ENCODE measurements around the gene TTC39A. TPM values are rescaled to one million over a fixed set of nuclear protein-coding genes. Genes with fewer than 3 reads are reported as not detected.

Gene TTC39A
- total RNA-seq, 1 experiment from 2014 or later: 15.4 TPM

DNA sequence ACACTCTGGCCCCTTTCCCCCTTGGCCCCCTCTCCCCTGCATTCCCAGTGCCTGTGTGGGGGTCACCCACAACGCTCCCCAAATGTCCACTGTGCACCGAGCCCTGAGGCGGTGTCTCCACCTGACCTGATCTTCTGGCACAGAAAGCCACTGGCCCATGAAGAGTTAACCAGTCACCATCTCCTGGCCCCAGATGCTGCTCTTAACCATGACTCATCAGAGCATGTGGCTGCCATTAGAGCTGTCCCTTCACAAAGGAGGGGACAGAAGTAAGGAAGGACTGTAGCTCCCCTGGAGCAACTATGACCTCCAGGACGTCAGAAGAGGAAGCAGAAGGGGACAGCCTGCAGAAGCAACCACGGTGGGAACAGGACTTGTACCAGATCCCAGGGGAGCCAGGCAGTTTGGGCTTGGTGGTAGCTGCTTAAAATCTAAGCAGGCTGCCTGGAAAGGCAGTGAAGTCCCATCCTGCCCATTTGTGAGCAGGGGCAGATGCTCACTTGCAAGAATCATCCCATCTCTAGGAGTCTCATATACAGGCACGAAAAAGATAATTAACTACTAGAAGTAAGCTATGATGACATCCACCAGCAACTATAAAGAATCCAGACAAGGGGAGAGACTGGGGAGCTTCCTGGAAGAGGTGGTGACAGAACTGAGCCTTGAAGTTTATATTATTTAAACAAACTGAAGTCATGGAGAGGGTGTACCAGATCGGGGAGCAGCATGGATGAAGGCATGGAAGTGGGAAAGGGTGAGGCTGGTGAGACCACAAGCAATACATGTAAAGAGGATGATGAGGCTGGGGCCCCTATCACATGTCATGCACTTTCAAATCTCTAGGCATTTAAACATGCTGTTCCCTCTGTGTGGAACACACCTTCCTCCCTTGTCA is 1.1 kb upstream of the TTC39A start:
- Histone ChIP-seq H3K4me1 (ENCODE audit: control insufficient read depth in 1 of 2, insufficient read depth in 2 of 2, low read length in 2 of 2) (peaks cover 25 to 63% of the 10 kb centered on the region in 2 experiments), H3K79me2 (ENCODE audit: insufficient read depth, low read length) (no peaks in the 10 kb centered on the region), H3K9ac (ENCODE audit: low read length) (peak overlapping the region; percentile 80), H3K4me3 (replicated peaks in 1 of 2; ENCODE audit: low read depth in 1 of 2, low read length in 2 of 2) (peak overlapping the region; percentile 61 to 80), H3K4me2 (ENCODE audit: low read length) (peak overlapping the region; percentile 100), H3K36me3 (ENCODE audit: control insufficient read depth in 1 of 2, insufficient read depth in 2 of 2, low read length in 2 of 2) (no peaks in the 10 kb centered on the region), H3K27ac (ENCODE audit: low read depth, low read length) (peak overlapping the region; percentile 52), H3K9me2 (ENCODE audit: insufficient read depth) (no peaks in the 10 kb centered on the region), H3K9me3 (ENCODE audit: control insufficient read depth in 1 of 2, insufficient read depth in 1 of 2, low read depth in 1 of 2, low read length in 2 of 2) (no peaks in the 10 kb centered on the region), H4K20me1 (ENCODE audit: insufficient read depth) (no peaks in the 10 kb centered on the region), H3K27me3 (ENCODE audit: insufficient read depth, low read length) (no peaks in the 10 kb centered on the region), H2AFZ (ENCODE audit: low read depth, low read length, poor library complexity, severe bottlenecking) (peak overlapping the region; percentile 52)
- RAD21 ChIA-PET (ENCODE audit: low non-redundant PET in 1 of 2, low total read pairs in 2 of 2, uncharacterized antibody in 2 of 2, unreplicated experiment in 2 of 2): no interaction called here
- peak; percentile 55 for DNase-seq (ENCODE audit: low read depth, low spot score)
- TSS peak; percentile 52 for BruUV-seq (replicated peaks)
- POLR2A ChIA-PET: interaction anchor here (1.0 to 1.3 kb wide), 3 partner anchors 13 to 188 kb away, joined by 3 read pairs; partner anchors contain the start of gene EPS15
- CTCF ChIA-PET: interaction anchor here (0.9 kb wide), 1 partner anchor 139 kb away, joined by 3 read pairs; no protein-coding TSS in a partner anchor
- intact Hi-C loops (cut with micrococcal nuclease): no loop called here
- peak; percentile 77 for ATAC-seq
- TF ChIP-seq CEBPB (IDR thresholded peaks at IDR 0.05; ENCODE audit: low read depth): no peak
- peak; percentile 42 for TF ChIP-seq POLR2A (IDR thresholded peaks at IDR 0.05; ENCODE audit: borderline replicate concordance, extremely low read depth, insufficient read depth, insufficient read length)
- TF ChIP-seq, protein P1, sequence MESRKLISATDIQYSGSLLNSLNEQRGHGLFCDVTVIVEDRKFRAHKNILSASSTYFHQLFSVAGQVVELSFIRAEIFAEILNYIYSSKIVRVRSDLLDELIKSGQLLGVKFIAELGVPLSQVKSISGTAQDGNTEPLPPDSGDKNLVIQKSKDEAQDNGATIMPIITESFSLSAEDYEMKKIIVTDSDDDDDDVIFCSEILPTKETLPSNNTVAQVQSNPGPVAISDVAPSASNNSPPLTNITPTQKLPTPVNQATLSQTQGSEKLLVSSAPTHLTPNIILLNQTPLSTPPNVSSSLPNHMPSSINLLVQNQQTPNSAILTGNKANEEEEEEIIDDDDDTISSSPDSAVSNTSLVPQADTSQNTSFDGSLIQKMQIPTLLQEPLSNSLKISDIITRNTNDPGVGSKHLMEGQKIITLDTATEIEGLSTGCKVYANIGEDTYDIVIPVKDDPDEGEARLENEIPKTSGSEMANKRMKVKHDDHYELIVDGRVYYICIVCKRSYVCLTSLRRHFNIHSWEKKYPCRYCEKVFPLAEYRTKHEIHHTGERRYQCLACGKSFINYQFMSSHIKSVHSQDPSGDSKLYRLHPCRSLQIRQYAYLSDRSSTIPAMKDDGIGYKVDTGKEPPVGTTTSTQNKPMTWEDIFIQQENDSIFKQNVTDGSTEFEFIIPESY (IDR thresholded peaks at IDR 0.05; ENCODE audit: extremely low read depth, insufficient replicate concordance, low read length): peak; percentile 7
- peak; percentile 89 for TF ChIP-seq JUND (IDR thresholded peaks at IDR 0.05)
- peak; percentile 87 for TF ChIP-seq FOSL1 (IDR thresholded peaks at IDR 0.05; ENCODE audit: low read depth)
- peak; percentile 86 for TF ChIP-seq YY1 (IDR thresholded peaks at IDR 0.05; ENCODE audit: extremely low read depth, insufficient replicate concordance, low read depth, low read length)
- TF ChIP-seq ZFX (IDR thresholded peaks at IDR 0.05): no peak
- TF ChIP-seq CBX3 (IDR thresholded peaks at IDR 0.05; ENCODE audit: low read depth): peak; percentile 84
- TF ChIP-seq, protein P2, sequence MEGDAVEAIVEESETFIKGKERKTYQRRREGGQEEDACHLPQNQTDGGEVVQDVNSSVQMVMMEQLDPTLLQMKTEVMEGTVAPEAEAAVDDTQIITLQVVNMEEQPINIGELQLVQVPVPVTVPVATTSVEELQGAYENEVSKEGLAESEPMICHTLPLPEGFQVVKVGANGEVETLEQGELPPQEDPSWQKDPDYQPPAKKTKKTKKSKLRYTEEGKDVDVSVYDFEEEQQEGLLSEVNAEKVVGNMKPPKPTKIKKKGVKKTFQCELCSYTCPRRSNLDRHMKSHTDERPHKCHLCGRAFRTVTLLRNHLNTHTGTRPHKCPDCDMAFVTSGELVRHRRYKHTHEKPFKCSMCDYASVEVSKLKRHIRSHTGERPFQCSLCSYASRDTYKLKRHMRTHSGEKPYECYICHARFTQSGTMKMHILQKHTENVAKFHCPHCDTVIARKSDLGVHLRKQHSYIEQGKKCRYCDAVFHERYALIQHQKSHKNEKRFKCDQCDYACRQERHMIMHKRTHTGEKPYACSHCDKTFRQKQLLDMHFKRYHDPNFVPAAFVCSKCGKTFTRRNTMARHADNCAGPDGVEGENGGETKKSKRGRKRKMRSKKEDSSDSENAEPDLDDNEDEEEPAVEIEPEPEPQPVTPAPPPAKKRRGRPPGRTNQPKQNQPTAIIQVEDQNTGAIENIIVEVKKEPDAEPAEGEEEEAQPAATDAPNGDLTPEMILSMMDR (IDR thresholded peaks at IDR 0.05 in 2 of 3, conservative IDR thresholded peaks at IDR 0.05 in 1 of 3; ENCODE audit: borderline replicate concordance in 1 of 3, insufficient read depth in 1 of 3, low read depth in 2 of 3, low read length in 2 of 3): no peak
- peak; percentile 54; the same call in 1 of the 2 replicates for TF ChIP-seq SIN3A (IDR thresholded peaks at IDR 0.05; ENCODE audit: low read depth)
- TF ChIP-seq TCF7L2 (IDR thresholded peaks at IDR 0.05; ENCODE audit: borderline replicate concordance, extremely low read depth, insufficient read depth, insufficient read length): no peak
- no peak for TF ChIP-seq EZH2phosphoT487 (IDR thresholded peaks at IDR 0.05; ENCODE audit: borderline replicate concordance)
- TF ChIP-seq, protein P3, sequence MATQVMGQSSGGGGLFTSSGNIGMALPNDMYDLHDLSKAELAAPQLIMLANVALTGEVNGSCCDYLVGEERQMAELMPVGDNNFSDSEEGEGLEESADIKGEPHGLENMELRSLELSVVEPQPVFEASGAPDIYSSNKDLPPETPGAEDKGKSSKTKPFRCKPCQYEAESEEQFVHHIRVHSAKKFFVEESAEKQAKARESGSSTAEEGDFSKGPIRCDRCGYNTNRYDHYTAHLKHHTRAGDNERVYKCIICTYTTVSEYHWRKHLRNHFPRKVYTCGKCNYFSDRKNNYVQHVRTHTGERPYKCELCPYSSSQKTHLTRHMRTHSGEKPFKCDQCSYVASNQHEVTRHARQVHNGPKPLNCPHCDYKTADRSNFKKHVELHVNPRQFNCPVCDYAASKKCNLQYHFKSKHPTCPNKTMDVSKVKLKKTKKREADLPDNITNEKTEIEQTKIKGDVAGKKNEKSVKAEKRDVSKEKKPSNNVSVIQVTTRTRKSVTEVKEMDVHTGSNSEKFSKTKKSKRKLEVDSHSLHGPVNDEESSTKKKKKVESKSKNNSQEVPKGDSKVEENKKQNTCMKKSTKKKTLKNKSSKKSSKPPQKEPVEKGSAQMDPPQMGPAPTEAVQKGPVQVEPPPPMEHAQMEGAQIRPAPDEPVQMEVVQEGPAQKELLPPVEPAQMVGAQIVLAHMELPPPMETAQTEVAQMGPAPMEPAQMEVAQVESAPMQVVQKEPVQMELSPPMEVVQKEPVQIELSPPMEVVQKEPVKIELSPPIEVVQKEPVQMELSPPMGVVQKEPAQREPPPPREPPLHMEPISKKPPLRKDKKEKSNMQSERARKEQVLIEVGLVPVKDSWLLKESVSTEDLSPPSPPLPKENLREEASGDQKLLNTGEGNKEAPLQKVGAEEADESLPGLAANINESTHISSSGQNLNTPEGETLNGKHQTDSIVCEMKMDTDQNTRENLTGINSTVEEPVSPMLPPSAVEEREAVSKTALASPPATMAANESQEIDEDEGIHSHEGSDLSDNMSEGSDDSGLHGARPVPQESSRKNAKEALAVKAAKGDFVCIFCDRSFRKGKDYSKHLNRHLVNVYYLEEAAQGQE (IDR thresholded peaks at IDR 0.05; ENCODE audit: low read depth): no peak
- TF ChIP-seq RAD21 (IDR thresholded peaks at IDR 0.05; ENCODE audit: low read depth): no peak
- peak; percentile 52; the same call in 1 of the 2 replicates for TF ChIP-seq POLR2AphosphoS5 (IDR thresholded peaks at IDR 0.05; ENCODE audit: low read depth, low read length)
- peak; percentile 80 for TF ChIP-seq SP1 (IDR thresholded peaks at IDR 0.05; ENCODE audit: low read depth)
- TF ChIP-seq ZNF274 (IDR thresholded peaks at IDR 0.05; ENCODE audit: low read depth, low read length): no peak
- no peak for TF ChIP-seq EGR1 (IDR thresholded peaks at IDR 0.05; ENCODE audit: low read depth)
- no peak for TF ChIP-seq EZH2 (IDR thresholded peaks at IDR 0.05)
